GM18498 (cell line): ENCODE results near the gene SEMA5A.

Source experiments
- ATAC-seq: cut with Tn5 transposase; IDR thresholded peaks from one replicate; pipeline ENCODE4 v1.9.1; 2021; ENCODE audit warnings: mild to moderate bottlenecking, moderate library complexity; ENCODE audit not compliant: unreplicated experiment

The SEMA5A gene

GRCh38 chr5:9523090-9523823 lies 22.6 kb downstream of the SEMA5A start:
- no peak for ATAC-seq

- ATAC-seq: no peak
These were observed 26.3 kb downstream of the SEMA5A start for GRCh38 chr5:9519537-9519936.

DNA sequence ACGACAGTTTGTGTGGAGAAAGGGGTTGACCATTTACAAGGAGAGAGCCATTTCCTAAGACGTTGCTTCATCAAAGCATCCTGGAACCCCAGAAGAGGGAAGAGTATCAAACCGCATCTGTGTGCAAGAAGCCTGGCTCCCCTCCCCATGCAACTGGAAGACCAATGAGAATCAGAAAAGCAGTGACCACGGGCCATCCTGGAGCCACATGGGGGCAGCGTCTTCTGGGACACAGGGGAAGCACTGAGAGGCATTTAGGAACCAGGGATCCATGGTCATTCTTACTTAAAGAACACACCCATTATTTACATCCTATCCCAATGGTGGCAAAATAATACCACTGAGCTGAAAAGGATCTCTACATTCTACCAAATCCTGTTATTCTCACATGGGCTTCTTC lies 29.3 kb downstream of the SEMA5A start:
- no peak for ATAC-seq

GRCh38 chr5:9515436-9515835 lies 30.4 kb downstream of the SEMA5A start:
- ATAC-seq: no peak

- ATAC-seq: no peak
These were observed 30.9 kb downstream of the SEMA5A start for GRCh38 chr5:9514968-9515367.

- ATAC-seq: no peak
These were observed 32.0 kb downstream of the SEMA5A start for GRCh38 chr5:9513827-9514226.

DNA sequence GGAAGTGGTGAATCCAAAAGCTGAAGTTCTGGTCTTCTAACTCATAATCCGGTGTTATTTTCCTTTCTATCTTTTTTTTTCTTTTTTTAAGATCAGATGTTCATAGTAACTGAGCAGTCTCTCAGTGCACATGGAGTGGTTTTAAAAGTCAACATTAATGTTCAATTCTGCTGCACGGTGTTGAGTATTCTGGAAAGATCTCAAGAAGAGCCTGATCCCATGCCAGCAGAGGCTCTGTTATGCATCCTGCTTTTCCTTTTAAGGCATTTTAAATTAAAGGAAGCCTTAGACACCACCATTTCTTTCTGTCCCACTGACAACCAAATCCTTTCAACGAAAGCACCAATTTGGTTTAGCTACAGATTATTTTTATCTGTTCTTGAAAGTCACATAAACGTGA lies 33.4 kb downstream of the SEMA5A start:
- ATAC-seq: no peak

DNA sequence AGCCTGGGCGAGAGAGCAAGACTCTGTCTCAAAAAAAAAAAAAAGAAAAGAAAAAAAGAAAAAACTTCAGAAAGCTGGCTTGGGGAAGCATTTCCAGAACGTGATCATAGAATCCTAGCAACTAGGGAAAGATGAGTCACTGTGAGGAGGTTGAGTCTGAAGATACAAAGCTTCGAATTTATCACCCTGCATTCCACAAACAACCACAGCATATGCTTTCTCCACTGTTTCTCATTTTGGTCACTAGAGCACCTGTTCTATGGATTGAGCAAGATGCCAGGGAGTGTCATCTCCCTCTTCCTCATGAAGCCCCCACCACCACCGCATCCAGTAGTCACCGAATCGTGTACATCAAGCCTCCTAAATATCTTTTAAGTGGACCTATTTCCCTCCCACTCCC lies 37.9 kb downstream of the SEMA5A start:
- no peak for ATAC-seq

GRCh38 chr5:9505225-9505624 lies 40.6 kb downstream of the SEMA5A start:
- ATAC-seq: no peak

DNA sequence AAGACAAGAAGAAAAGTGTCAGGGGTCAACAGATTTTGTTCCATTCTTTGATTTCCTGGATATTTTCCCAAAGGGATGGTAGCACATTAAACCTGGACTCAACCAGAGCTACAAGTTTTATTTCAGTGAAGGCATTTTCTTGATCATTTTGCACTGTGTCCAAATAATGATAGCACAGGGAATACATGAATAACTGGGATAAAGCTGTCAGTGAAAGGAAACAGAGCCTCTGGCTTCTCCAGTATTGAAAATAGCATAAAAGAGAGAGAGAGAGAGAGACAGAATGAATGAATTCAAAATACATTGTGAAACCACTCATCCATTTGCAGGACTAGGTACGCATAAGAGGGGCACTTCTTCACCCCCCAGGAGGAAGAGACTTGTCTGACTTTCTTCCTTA lies 43.0 kb downstream of the SEMA5A start:
- no peak for ATAC-seq

GRCh38 chr5:9502050-9502834 lies 43.6 kb downstream of the SEMA5A start:
- ATAC-seq: no peak

GRCh38 chr5:9500625-9501024 lies 45.2 kb downstream of the SEMA5A start:
- no peak for ATAC-seq

DNA sequence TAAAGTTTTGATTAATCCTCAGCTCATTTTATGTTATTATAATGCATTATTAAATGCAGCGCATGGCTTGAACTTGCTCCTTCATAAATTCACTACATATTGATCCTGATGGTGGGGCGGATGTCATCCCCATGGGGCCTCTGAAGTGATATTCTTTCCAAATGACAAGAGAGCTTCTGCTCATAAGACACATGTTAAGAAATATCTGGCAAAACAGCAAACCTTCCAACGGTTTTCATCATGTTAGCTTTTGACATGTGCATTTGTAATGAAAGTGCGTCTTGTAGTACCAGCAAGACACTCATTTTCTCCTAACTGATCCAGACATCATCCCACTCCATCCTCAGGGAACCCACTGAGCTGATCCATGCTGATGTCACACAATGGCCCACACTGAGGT lies 45.7 kb downstream of the SEMA5A start:
- ATAC-seq: no peak

DNA sequence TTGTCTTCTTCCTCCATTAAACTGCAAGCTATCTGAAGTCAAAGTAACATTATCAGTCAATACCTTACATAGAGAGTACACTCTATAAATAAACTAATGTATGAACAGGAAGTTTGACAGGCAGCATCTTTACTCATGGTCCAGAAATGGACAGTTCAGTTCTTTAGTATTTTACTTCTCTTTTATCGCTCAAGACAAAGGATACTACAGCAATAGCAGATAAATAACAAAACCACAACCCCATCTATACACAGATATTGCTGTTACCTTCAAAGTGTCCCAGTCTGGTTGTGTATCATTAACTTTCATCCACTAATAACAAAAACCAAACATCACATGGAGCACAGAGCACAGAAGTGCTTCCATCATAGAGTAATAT lies 46.4 kb downstream of the SEMA5A start:
- ATAC-seq: peak; percentile 44

DNA sequence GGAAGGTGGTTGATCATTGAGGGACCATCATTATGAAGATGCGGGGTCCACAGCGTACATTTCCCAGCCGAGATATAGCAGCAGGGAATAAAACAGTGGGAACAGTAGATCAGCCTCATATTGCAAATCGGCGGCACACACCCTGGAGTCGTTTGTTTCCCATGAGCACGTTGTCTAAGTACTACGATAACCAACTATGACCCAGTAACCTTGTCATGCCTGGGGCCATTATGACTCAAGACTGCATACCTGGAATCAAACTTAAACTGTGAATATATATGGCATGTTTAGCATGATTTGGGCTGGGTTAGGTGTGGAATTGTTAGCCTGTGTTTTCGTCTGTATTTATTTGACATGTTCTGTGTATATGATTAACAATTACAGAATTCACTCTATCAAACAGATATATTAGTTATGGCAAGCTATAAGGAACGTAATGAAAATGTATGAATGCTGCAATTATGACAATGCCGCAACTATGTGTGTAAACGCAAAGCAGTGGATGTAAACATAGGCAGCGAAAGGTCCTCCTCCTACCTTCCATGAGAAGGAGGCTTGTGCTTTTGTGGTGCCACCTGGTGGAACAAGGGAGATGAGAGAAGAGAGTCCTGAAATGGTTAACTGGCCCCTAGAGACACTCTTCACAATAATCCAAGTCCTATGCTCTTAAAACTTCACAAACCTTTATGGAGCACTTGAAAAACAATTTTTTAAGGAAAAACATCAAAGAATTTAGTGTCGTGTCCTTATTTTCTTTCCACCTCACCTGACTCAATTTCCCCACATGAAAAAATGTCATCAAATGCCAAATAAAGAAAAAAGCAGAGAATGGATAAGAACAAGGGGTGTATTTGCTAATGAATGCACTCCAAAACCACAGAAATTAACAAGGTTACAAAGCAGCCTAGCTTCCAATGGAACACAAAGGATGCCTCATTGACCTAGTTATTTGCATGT lies 47.1 kb downstream of the SEMA5A start:
- no peak for ATAC-seq

DNA sequence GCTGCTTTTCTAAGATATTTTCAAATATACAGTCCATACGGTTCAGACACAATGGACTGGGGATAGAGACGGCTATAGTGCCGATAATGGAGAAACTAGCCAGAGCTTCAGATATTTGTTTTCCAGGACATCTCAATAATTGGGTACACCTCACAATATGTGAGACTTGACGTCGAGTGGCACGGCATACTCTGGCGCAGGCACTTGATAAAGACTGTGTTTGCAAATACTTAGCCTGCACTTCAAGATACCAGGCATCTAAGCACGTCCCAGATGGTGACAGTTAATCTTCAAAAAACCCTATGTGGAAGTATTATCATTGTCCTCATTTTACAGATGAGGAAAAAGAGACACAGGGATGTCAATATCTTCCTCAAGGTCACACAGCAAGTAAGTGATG lies 48.5 kb downstream of the SEMA5A start:
- no peak for ATAC-seq

DNA sequence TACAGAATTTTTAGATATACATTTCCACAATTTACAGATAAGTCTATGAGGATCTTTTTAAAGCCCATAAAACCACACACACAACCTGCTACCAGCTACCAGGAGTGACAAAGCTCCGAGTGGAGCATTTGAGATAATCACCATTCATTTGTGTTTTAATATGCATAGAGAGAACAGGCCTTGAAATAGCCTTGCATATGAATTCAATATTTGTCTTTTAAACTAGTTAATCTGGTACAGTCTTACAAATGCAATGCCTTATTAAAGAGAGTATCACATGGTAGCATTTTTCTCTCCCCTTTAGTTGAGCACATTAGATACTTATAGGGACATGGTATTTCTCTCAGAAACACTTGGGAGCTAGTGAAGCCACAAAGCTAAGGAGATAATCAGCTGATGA lies 49.1 kb downstream of the SEMA5A start:
- ATAC-seq: no peak

GRCh38 chr5:9495121-9495520 lies 50.8 kb downstream of the SEMA5A start:
- no peak for ATAC-seq

DNA sequence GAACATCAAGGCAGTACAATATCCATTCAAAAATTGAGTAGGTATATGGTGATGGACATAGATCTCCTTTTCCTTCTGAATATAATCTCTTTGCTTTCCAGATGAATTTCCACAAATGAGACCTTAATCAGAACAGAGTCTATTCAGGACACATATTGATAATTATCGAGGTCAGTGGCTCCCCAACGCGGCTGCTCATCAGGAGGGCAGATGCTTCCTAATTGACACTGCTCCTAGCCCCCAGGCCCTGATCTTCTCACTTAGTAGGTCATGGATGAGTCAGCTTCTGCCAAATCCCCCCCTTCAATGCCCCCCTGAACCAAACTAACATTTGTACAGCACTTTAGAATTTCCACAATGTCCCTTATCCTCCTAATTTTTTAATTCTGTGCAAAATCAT lies 51.6 kb downstream of the SEMA5A start:
- ATAC-seq: no peak

DNA sequence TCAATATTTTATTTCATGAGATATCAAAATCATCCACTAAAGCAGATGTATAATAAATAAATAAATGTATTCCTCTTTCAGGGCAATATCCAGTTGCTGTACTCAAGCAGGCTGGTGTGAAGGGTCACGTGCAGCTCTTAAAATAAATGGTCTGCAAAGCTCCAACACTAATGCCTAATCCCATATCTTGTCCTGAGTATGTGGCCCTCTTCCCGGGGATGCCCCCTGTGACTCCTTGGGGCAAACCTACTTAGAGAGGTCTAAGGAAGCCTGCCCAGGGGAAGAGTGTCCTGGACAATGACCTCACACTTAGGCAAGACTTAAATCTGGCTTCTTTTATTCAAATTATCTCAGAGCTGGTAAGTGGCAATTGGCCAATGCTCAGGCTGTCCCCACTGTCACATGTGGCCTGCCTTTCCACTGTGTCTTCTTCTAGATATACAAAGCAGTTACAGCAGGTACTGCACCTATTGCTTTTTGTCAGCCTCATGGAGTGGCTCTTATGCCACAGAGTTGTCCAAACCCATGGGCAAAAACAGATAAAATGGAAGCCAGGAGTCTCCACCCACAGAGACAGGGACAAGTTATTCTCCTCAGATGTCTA lies 55.3 kb downstream of the SEMA5A start:
- ATAC-seq: no peak

DNA sequence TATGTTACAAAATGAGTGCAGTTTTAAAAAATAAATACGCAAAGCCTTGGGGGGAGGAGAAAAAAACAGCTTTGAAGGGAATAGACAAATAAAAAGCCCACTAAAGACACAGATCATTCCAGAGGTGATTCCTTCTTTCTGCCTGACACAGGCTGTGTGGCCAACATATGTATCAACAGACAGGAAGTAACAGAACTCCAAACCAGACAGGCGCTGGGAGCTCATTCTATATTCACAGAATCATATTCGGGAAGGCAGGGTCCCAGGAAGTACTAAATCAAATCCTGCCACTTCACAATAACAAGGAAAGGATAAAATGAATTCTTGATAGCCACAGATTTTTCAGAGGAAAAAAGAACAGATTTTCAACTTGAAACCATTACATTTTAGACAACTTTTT lies 62.1 kb downstream of the SEMA5A start:
- no peak for ATAC-seq
